Adrenal gland (tissue), 12 donors: ENCODE results near the gene PPP1CC. TPM values are rescaled to one million over a fixed set of nuclear protein-coding genes. Genes with fewer than 3 reads are reported as not detected.

ENCODE experiments used
- DNase-seq, 7 donors: peaks; one replicate each; pipeline ENCODE4 v3.0.0-alpha.2; 2019 to 2020
- H3K27ac ChIP-seq, 5 donors: fragments of 200-600 bp; sonication (generic) in 4 of 5; 1 replicate in 3 of 5; 2 replicates in 2 of 5; pipeline versions ENCODE4 v1.5.1 to v1.8.0; 2016 to 2020; ENCODE audit warnings: mild to moderate bottlenecking in 1 of 5
- H3K27me3 ChIP-seq: fragments of 200-600 bp; 2 replicates; pipeline ENCODE4 v1.8.0; 2021
- H3K36me3 ChIP-seq, 2 donors: fragments of 200-600 bp; replicated peaks in 1 of 2; 1 replicate in 1 of 2; 2 replicates in 1 of 2; pipeline versions ENCODE4 v1.5.1 to v1.8.0; 2018 to 2022
- H3K4me1 ChIP-seq, 2 donors: fragments of 200-600 bp; replicated peaks in 1 of 2; 1 replicate in 1 of 2; 2 replicates in 1 of 2; pipeline versions ENCODE4 v1.5.1 to v1.8.0; 2018 to 2021
- H3K4me3 ChIP-seq, 4 donors: fragments of 200-600 bp; sonication (generic) in 3 of 4; one replicate each; pipeline ENCODE4 v1.5.1; 2016 to 2018
- H3K9me3 ChIP-seq, 3 donors: fragments of 200-600 bp; sonication (generic) in 1 of 3; replicated peaks in 1 of 3; 1 replicate in 2 of 3; 2 replicates in 1 of 3; pipeline versions ENCODE4 v1.5.1 to v1.8.0; 2016 to 2021
- CTCF ChIP-seq, 6 experiments: fragments of 450-650 bp in 4 of 6; fragments of 200-600 bp in 2 of 6; sonication (generic) in 1 of 6; IDR thresholded peaks; 1 replicate in 5 of 6; 2 replicates in 1 of 6; pipeline versions ENCODE4 v1.5.1 to v1.8.0; 2016 to 2021; ENCODE audit warnings: antibody characterized with exemption in 6 of 6, mild to moderate bottlenecking in 2 of 6, moderate library complexity in 1 of 6
- POLR2A ChIP-seq, 2 donors: fragments of 450-650 bp; IDR thresholded peaks; one replicate each; pipeline ENCODE4 v1.6.1; 2017; ENCODE audit warnings: antibody characterized with exemption in 2 of 2, mild to moderate bottlenecking in 2 of 2, moderate library complexity in 1 of 2
- WGBS, 4 donors: extraction: QIAGEN DNeasy Blood & Tissue Kit in 2 of 4; methylation state at CpG; one replicate each; pipeline versions ENCODE4 v1.1.5 to v1.1.7; 2013 to 2017; 5-methylcytosine and 5-hydroxymethylcytosine counted together
- intact Hi-C, 2 donors: fragments of 100-400 bp; cut with DNase I; formaldehyde crosslinking; loops; one replicate each; pipeline versions ENCODE4 v1.14.1 to v1.15.0; 2022 to 2023
- polyA plus RNA-seq, 3 donors: library from polyadenylated mRNA; stranded (reverse); fragments of 200-250 nt in 2 of 3; fragments of 350-450 nt in 1 of 3; fragmentation: Illumina TruSeq in 1 of 3; extraction: RNeasy Lipid Tissue Mini Kit (QIAGEN cat#74804) in 1 of 3; gene quantifications; one replicate each; pipeline ENCODE4 v1.2.3, GENCODE V29; 2013 to 2014
- total RNA-seq, 9 donors: library from RNA; depleted of rRNA in 4 of 9; stranded (reverse); fragments of >200 nt in 4 of 9; fragments of 120-200 nt in 1 of 9; fragmentation: NEBNext Ultra II Directional in 1 of 9; extraction: Animal tissue kit (Norgen Biotek cat#: 25700) in 1 of 9; gene quantifications; one replicate each; pipeline versions ENCODE4 v1.1.0 to v1.2.4, GENCODE V29; 2013 to 2023
- donor health status: healthy with polysubstance abuse.
- donor health status: Bipolar disorder and iron deficiency.
- donor health status: DM: yes; HTN: yes; CAD: no.
- donor health status: DM: no; HTN: no; CAD: no.
- donor health status: DM: no; HTN: no; CAD: no.
- donor health status: DM: yes; HTN: yes; CAD: no.

PPP1CC gene
- total and polyA plus RNA-seq, 12 donors = 53.7 to 182 (median 137) TPM

- no peaks in the 10 kb centered on the region for H3K27me3 ChIP-seq
- H3K4me1 ChIP-seq = no peaks in the 10 kb centered on the region
- no peaks in the 10 kb centered on the region for H3K36me3 ChIP-seq
- H3K27ac ChIP-seq = no peak overlapping the region
- intact Hi-C loops = no loop called here
- TF ChIP-seq CTCF (IDR thresholded peaks at IDR 0.05) (no peak), POLR2A (IDR thresholded peaks at IDR 0.05) (no peak)
- H3K4me3 ChIP-seq = no peak overlapping the region
- H3K9me3 ChIP-seq = no peaks in the 10 kb centered on the region
- DNase-seq = no peak
- 67 to 94% (median 87%) methylated on average over 1 of the region's 1 CpG for WGBS, 4 donors
Observed at GRCh38 chr12:110756611-110757010, 13.9 kb upstream of the PPP1CC start.

GRCh38 chr12:110754101-110754793 lies 11.6 kb upstream of the PPP1CC start:
- H3K9me3 ChIP-seq = no peaks in the 10 kb centered on the region
- H3K27ac ChIP-seq = peak overlapping the region in 1 of 5 donors; percentile 29
- H3K4me1 ChIP-seq = no peaks in the 10 kb centered on the region
- no peak overlapping the region for H3K4me3 ChIP-seq
- peak in 1 of 7 donors; percentile 60 for DNase-seq
- intact Hi-C loops = no loop called here
- TF ChIP-seq POLR2A (IDR thresholded peaks at IDR 0.05) (no peak), CTCF (IDR thresholded peaks at IDR 0.05) (no peak)
- WGBS, 4 donors = 67 to 80% (median 74%) methylated on average over 3 of the region's 3 CpGs
- H3K27me3 ChIP-seq = no peaks in the 10 kb centered on the region
- no peaks in the 10 kb centered on the region for H3K36me3 ChIP-seq

- H3K9me3 ChIP-seq = no peaks in the 10 kb centered on the region
- WGBS, 4 donors = 83 to 90% (median 85%) methylated on average over 13 of the region's 13 CpGs
- H3K27me3 ChIP-seq = no peaks in the 10 kb centered on the region
- no peak overlapping the region for H3K4me3 ChIP-seq
- TF ChIP-seq POLR2A (IDR thresholded peaks at IDR 0.05) (no peak), CTCF (IDR thresholded peaks at IDR 0.05) (no peak)
- DNase-seq = no peak
- peak overlapping the region in 1 of 5 donors; percentile 55 for H3K27ac ChIP-seq
- H3K36me3 ChIP-seq = no peaks in the 10 kb centered on the region
- intact Hi-C loops = no loop called here
- H3K4me1 ChIP-seq = no peaks in the 10 kb centered on the region
Observed at GRCh38 chr12:110750784-110751461, 8.2 kb upstream of the PPP1CC start.

- Histone ChIP-seq H3K4me1 (peaks cover 15% of the 10 kb centered on the region in 2 donors), H3K36me3 (no peaks in the 10 kb centered on the region), H3K9me3 (no peaks in the 10 kb centered on the region), H3K27ac (no peak overlapping the region), H3K4me3 (no peak overlapping the region), H3K27me3 (no peaks in the 10 kb centered on the region)
- TF ChIP-seq CTCF (IDR thresholded peaks at IDR 0.05) (no peak), POLR2A (IDR thresholded peaks at IDR 0.05) (no peak)
- DNase-seq = no peak
- intact Hi-C loops = no loop called here
- 94 to 97% (median 96%) methylated on average over 6 of the region's 6 CpGs for WGBS, 4 donors
Observed at GRCh38 chr12:110746550-110746949, 3.9 kb upstream of the PPP1CC start.
